Measurements from ENCODE around the gene TPRN.
A peak's percentile ranks its signal among the peaks of the same experiment; 100 is the strongest.

Gene TPRN

GRCh38 chr9:137226338-137227053, 26.0 kb upstream of the TPRN start:
- Histone ChIP-seq H3K36me3 (ENCODE audit: control insufficient read depth, insufficient read depth, low read length) (no peaks in the 10 kb centered on the region), H3K4me3 (ENCODE audit: low read depth, low read length) (no peak overlapping the region), H3K9me3 (ENCODE audit: control insufficient read depth, insufficient read depth, low read length) (no peaks in the 10 kb centered on the region), H3K4me1 (ENCODE audit: control insufficient read depth, insufficient read depth, low read length) (no peaks in the 10 kb centered on the region), H3K9ac (ENCODE audit: low read depth, low read length) (no peak overlapping the region), H3K27me3 (ENCODE audit: control insufficient read depth, insufficient read depth, low read length) (no peaks in the 10 kb centered on the region)

GRCh38 chr9:137225699-137226331, 25.3 kb upstream of the TPRN start:
- Histone ChIP-seq H3K9me3 (ENCODE audit: control insufficient read depth, insufficient read depth, low read length) (no peaks in the 10 kb centered on the region), H3K4me3 (ENCODE audit: low read depth, low read length) (no peak overlapping the region), H3K9ac (ENCODE audit: low read depth, low read length) (no peak overlapping the region), H3K4me1 (ENCODE audit: control insufficient read depth, insufficient read depth, low read length) (no peaks in the 10 kb centered on the region), H3K36me3 (ENCODE audit: control insufficient read depth, insufficient read depth, low read length) (no peaks in the 10 kb centered on the region), H3K27me3 (ENCODE audit: control insufficient read depth, insufficient read depth, low read length) (no peaks in the 10 kb centered on the region)

GRCh38 chr9:137224830-137225694, 24.5 kb upstream of the TPRN start, which contains the start of gene CYSRT1:
CYSRT1 (plus strand) TSS chr9:137225174; CDS start chr9:137225622, 448 bp downstream.
- H3K36me3 ChIP-seq (ENCODE audit: control insufficient read depth, insufficient read depth, low read length) = no peaks in the 10 kb centered on the region
- no peaks in the 10 kb centered on the region for H3K27me3 ChIP-seq (ENCODE audit: control insufficient read depth, insufficient read depth, low read length)
- H3K9ac ChIP-seq (ENCODE audit: low read depth, low read length) = peak within 1 kb of the TSS; percentile 85
- no peaks in the 10 kb centered on the region for H3K4me1 ChIP-seq (ENCODE audit: control insufficient read depth, insufficient read depth, low read length)
- H3K4me3 ChIP-seq (ENCODE audit: low read depth, low read length) = peak within 1 kb of the TSS; percentile 65
- H3K9me3 ChIP-seq (ENCODE audit: control insufficient read depth, insufficient read depth, low read length) = no peaks in the 10 kb centered on the region

- Histone ChIP-seq H3K4me1 (ENCODE audit: control insufficient read depth, insufficient read depth, low read length) (no peaks in the 10 kb centered on the region), H3K27me3 (ENCODE audit: control insufficient read depth, insufficient read depth, low read length) (no peaks in the 10 kb centered on the region)
Measured at GRCh38 chr9:137223078-137223970, 22.8 kb upstream of the TPRN start.

GRCh38 chr9:137222190-137223077, 21.9 kb upstream of the TPRN start, which contains the start of gene RNF208:
RNF208 (minus strand) TSS chr9:137222240; CDS start chr9:137221212, 1,028 bp downstream.
- Histone ChIP-seq H3K36me3 (ENCODE audit: control insufficient read depth, insufficient read depth, low read length) (no peaks in the 10 kb centered on the region), H3K4me1 (ENCODE audit: control insufficient read depth, insufficient read depth, low read length) (no peaks in the 10 kb centered on the region), H3K4me3 (ENCODE audit: low read depth, low read length) (peak within 1 kb of the TSS; percentile 63), H3K9me3 (ENCODE audit: control insufficient read depth, insufficient read depth, low read length) (no peaks in the 10 kb centered on the region), H3K27me3 (ENCODE audit: control insufficient read depth, insufficient read depth, low read length) (no peaks in the 10 kb centered on the region), H3K9ac (ENCODE audit: low read depth, low read length) (peak within 1 kb of the TSS; percentile 41)

More at GRCh38 chr9:137223078-137223970, 22.8 kb upstream of the TPRN start:
- H3K9me3 ChIP-seq (ENCODE audit: control insufficient read depth, insufficient read depth, low read length) = no peaks in the 10 kb centered on the region
- peak overlapping the region; percentile 65 for H3K4me3 ChIP-seq (ENCODE audit: low read depth, low read length)
- H3K36me3 ChIP-seq (ENCODE audit: control insufficient read depth, insufficient read depth, low read length) = no peaks in the 10 kb centered on the region
- peak overlapping the region; percentile 85 for H3K9ac ChIP-seq (ENCODE audit: low read depth, low read length)

GRCh38 chr9:137221506-137222111, 21.1 kb upstream of the TPRN start:
- H3K36me3 ChIP-seq (ENCODE audit: control insufficient read depth, insufficient read depth, low read length) = peaks cover 3% of the 10 kb centered on the region
- no peaks in the 10 kb centered on the region for H3K27me3 ChIP-seq (ENCODE audit: control insufficient read depth, insufficient read depth, low read length)
- H3K9me3 ChIP-seq (ENCODE audit: control insufficient read depth, insufficient read depth, low read length) = no peaks in the 10 kb centered on the region
- peak overlapping the region; percentile 43 for H3K4me3 ChIP-seq (ENCODE audit: low read depth, low read length)
- no peaks in the 10 kb centered on the region for H3K4me1 ChIP-seq (ENCODE audit: control insufficient read depth, insufficient read depth, low read length)
- no peak overlapping the region for H3K9ac ChIP-seq (ENCODE audit: low read depth, low read length)

GRCh38 chr9:137221095-137221505, 20.6 kb upstream of the TPRN start:
- Histone ChIP-seq H3K36me3 (ENCODE audit: control insufficient read depth, insufficient read depth, low read length) (peaks cover 8% of the 10 kb centered on the region), H3K9ac (ENCODE audit: low read depth, low read length) (no peak overlapping the region), H3K4me3 (ENCODE audit: low read depth, low read length) (no peak overlapping the region), H3K4me1 (ENCODE audit: control insufficient read depth, insufficient read depth, low read length) (no peaks in the 10 kb centered on the region), H3K27me3 (ENCODE audit: control insufficient read depth, insufficient read depth, low read length) (no peaks in the 10 kb centered on the region), H3K9me3 (ENCODE audit: control insufficient read depth, insufficient read depth, low read length) (no peaks in the 10 kb centered on the region)

- Histone ChIP-seq H3K4me3 (ENCODE audit: low read depth, low read length) (no peak overlapping the region), H3K9me3 (ENCODE audit: control insufficient read depth, insufficient read depth, low read length) (no peaks in the 10 kb centered on the region), H3K9ac (ENCODE audit: low read depth, low read length) (no peak overlapping the region), H3K4me1 (ENCODE audit: control insufficient read depth, insufficient read depth, low read length) (no peaks in the 10 kb centered on the region), H3K36me3 (ENCODE audit: control insufficient read depth, insufficient read depth, low read length) (peaks cover 10% of the 10 kb centered on the region), H3K27me3 (ENCODE audit: control insufficient read depth, insufficient read depth, low read length) (no peaks in the 10 kb centered on the region)
Measured at GRCh38 chr9:137220317-137221094, 20.0 kb upstream of the TPRN start.

GRCh38 chr9:137219757-137220316, 19.3 kb upstream of the TPRN start:
- no peaks in the 10 kb centered on the region for H3K9me3 ChIP-seq (ENCODE audit: control insufficient read depth, insufficient read depth, low read length)
- H3K4me1 ChIP-seq (ENCODE audit: control insufficient read depth, insufficient read depth, low read length) = no peaks in the 10 kb centered on the region
- no peak overlapping the region for H3K9ac ChIP-seq (ENCODE audit: low read depth, low read length)
- peaks cover 14% of the 10 kb centered on the region for H3K36me3 ChIP-seq (ENCODE audit: control insufficient read depth, insufficient read depth, low read length)
- H3K27me3 ChIP-seq (ENCODE audit: control insufficient read depth, insufficient read depth, low read length) = no peaks in the 10 kb centered on the region
- no peak overlapping the region for H3K4me3 ChIP-seq (ENCODE audit: low read depth, low read length)
